NCI-H1105 treated with DMSO at 0.1 percent for 48 hours (cell line): ENCODE results near the gene SMIM30.

Experiments used
- DNase-seq: peaks from one replicate; lab custom pipeline; 2025; lab: John Stamatoyannopoulos, UW

The SMIM30 gene

GRCh38 chr7:113100121-113100603 lies 18.2 kb downstream of the SMIM30 start:
- DNase-seq = peak; percentile 76

- no peak for DNase-seq
Measured at GRCh38 chr7:113099284-113099919, 19.0 kb downstream of the SMIM30 start.

GRCh38 chr7:113094517-113095249 lies 23.7 kb downstream of the SMIM30 start:
- DNase-seq = no peak

- no peak for DNase-seq
Measured at GRCh38 chr7:113093561-113093960, 24.8 kb downstream of the SMIM30 start.

- no peak for DNase-seq
Measured at GRCh38 chr7:113092762-113093161, 25.6 kb downstream of the SMIM30 start.

GRCh38 chr7:113087071-113087998 lies 31.0 kb downstream of the SMIM30 start:
- no peak for DNase-seq

- DNase-seq = peak; percentile 58
Measured at GRCh38 chr7:113086431-113086888, 31.9 kb downstream of the SMIM30 start, which contains the start of gene GPR85. GPR85 (minus strand) TSS chr7:113086827; CDS start chr7:113084721, 2,106 bp downstream.

GRCh38 chr7:113085781-113086390 lies 32.5 kb downstream of the SMIM30 start:
- DNase-seq = peak; percentile 60

GRCh38 chr7:113084496-113085172 lies 33.7 kb downstream of the SMIM30 start:
- DNase-seq = no peak

GRCh38 chr7:113083816-113084495 lies 34.4 kb downstream of the SMIM30 start:
- no peak for DNase-seq

- no peak for DNase-seq
Measured at GRCh38 chr7:113083132-113083815, 35.1 kb downstream of the SMIM30 start.

GRCh38 chr7:113078331-113078730 lies 40.0 kb downstream of the SMIM30 start:
- no peak for DNase-seq

- DNase-seq = no peak
Measured at GRCh38 chr7:113076703-113077102, 41.7 kb downstream of the SMIM30 start.

- DNase-seq = no peak
Measured at GRCh38 chr7:113071465-113071864, 46.9 kb downstream of the SMIM30 start.
